ENCODE data around the gene MPP3. TPM values are rescaled to one million over a fixed set of nuclear protein-coding genes. Genes with fewer than 3 reads are reported as not detected.

MPP3 gene
- total RNA-seq, 6 experiments from 2014 or later = 1.3 to 2.5 (median 1.8) TPM

- peaks cover 3 to 36% (median 17%) of the 10 kb centered on the region in 4 donors for H3K36me3 ChIP-seq
- no peak overlapping the region for H3K27ac ChIP-seq
- TF ChIP-seq POLR2A (IDR thresholded peaks at IDR 0.05) = no peak
- TF ChIP-seq, protein P1, sequence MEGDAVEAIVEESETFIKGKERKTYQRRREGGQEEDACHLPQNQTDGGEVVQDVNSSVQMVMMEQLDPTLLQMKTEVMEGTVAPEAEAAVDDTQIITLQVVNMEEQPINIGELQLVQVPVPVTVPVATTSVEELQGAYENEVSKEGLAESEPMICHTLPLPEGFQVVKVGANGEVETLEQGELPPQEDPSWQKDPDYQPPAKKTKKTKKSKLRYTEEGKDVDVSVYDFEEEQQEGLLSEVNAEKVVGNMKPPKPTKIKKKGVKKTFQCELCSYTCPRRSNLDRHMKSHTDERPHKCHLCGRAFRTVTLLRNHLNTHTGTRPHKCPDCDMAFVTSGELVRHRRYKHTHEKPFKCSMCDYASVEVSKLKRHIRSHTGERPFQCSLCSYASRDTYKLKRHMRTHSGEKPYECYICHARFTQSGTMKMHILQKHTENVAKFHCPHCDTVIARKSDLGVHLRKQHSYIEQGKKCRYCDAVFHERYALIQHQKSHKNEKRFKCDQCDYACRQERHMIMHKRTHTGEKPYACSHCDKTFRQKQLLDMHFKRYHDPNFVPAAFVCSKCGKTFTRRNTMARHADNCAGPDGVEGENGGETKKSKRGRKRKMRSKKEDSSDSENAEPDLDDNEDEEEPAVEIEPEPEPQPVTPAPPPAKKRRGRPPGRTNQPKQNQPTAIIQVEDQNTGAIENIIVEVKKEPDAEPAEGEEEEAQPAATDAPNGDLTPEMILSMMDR (IDR thresholded peaks at IDR 0.05) = no peak
- H3K9me3 ChIP-seq = no peaks in the 10 kb centered on the region
- DNase-seq = peak in 1 of 3 donors; percentile 58
- WGBS (ENCODE audit: insufficient coverage, low coverage, low lambda C conversion rate, missing lambda C conversion rate) = 51% methylated on average over 9 of the region's 9 CpGs
- H3K4me1 ChIP-seq = peaks cover 0 to 32% (median 9%) of the 10 kb centered on the region in 4 donors
- H3K4me3 ChIP-seq = no peak overlapping the region
- H3K27me3 ChIP-seq = no peaks in the 10 kb centered on the region
- ATAC-seq = peak in 1 of 4 donors; percentile 7
- intact Hi-C loops (cut with DNase I) = loop anchor here in 1 of 2 donors (10.0 kb wide), 1 partner anchor 76 kb away; the partner anchor contains the start of gene CD300LG
These were observed 64.6 kb downstream of the MPP3 start for GRCh38 chr17:43768382-43768781.

DNA sequence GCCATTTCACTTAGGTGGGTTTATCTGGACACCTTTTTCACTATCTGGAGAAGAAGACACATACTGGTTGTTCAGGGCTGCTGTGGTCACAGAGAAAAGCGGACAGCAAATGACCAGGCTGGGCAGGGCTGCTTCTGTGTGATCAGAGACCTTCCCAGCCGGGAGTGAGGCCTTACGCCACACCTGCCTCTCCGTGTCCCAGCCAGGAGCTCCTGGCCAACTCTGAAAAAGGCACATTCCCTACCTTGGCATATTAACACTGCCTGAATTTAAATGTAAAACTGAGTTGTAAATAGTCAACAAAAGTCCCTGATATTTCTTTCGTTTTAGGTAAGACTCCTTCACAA is 65.3 kb downstream of the MPP3 start:
- WGBS (ENCODE audit: insufficient coverage, low coverage, low lambda C conversion rate, missing lambda C conversion rate) = 10% methylated on average over 2 of the region's 5 CpGs
- intact Hi-C loops (cut with DNase I) = loop anchor here in 1 of 2 donors (10.0 kb wide), 1 partner anchor 77 kb away; the partner anchor contains the start of gene CD300LG
- TF ChIP-seq, protein P1 (IDR thresholded peaks at IDR 0.05) = no peak
- TF ChIP-seq POLR2A (IDR thresholded peaks at IDR 0.05) = no peak
- Histone ChIP-seq H3K4me1 (peaks cover 0 to 25% (median 6%) of the 10 kb centered on the region in 4 donors), H3K27me3 (no peaks in the 10 kb centered on the region), H3K4me3 (no peak overlapping the region), H3K9me3 (no peaks in the 10 kb centered on the region), H3K36me3 (peaks cover 2 to 29% (median 14%) of the 10 kb centered on the region in 4 donors), H3K27ac (no peak overlapping the region)
- ATAC-seq = peak in 1 of 4 donors; percentile 20
- peak in 2 of 3 donors; percentile 57 to 75 for DNase-seq

- DNase-seq (no peak), ATAC-seq (no peak)
- TF ChIP-seq POLR2A (IDR thresholded peaks at IDR 0.05) = no peak
- TF ChIP-seq, protein P1 (IDR thresholded peaks at IDR 0.05) = no peak
- H3K36me3 ChIP-seq = peaks cover 0 to 27% (median 12%) of the 10 kb centered on the region in 4 donors
- H3K9me3 ChIP-seq = no peaks in the 10 kb centered on the region
- 53% methylated on average over 3 of the region's 6 CpGs for WGBS (ENCODE audit: insufficient coverage, low coverage, low lambda C conversion rate, missing lambda C conversion rate)
- H3K27me3 ChIP-seq = no peaks in the 10 kb centered on the region
- H3K4me3 ChIP-seq = no peak overlapping the region
- intact Hi-C loops (cut with DNase I) = loop anchor here in 1 of 2 donors (10.0 kb wide), 1 partner anchor 78 kb away; the partner anchor contains the start of gene CD300LG
- H3K27ac ChIP-seq = no peak overlapping the region
- peaks cover 0 to 20% (median 3%) of the 10 kb centered on the region in 4 donors for H3K4me1 ChIP-seq
These were observed 65.8 kb downstream of the MPP3 start for GRCh38 chr17:43767053-43767712.

DNA sequence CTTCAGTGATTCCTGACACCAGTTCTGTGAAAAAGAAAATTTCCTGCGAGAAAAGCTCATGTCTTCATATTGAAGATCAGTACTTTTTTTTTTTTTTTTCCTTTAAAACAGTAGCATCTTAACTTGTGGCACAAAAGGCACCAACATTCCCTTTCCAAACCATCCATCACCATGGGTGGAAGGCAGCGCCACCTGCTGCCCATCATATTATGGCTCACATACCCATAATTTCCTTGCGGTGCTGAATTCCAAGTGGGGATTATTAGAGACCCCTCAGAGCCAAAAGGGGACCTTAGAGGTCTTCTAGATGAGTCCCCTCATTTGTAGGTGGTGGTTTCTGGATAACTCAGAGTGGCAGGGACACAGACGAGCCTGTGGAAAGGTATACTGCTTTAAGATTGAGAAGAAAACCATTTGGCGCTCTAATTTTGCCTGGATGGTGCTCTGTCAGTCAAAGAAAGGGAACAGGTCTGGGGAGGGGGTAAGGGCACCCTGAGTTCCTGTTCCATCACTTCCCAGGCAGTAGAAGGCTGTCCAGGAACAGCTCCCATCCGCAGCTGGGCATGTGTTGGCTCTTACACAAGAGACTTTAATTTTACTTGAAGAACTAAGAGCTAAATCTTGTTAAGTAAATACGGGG is 66.4 kb downstream of the MPP3 start:
- Histone ChIP-seq H3K9me3 (no peaks in the 10 kb centered on the region), H3K27ac (no peak overlapping the region), H3K4me1 (peaks cover 0 to 16% (median 2%) of the 10 kb centered on the region in 4 donors), H3K36me3 (peaks cover 0 to 27% (median 12%) of the 10 kb centered on the region in 4 donors), H3K27me3 (no peaks in the 10 kb centered on the region), H3K4me3 (no peak overlapping the region)
- intact Hi-C loops (cut with DNase I) = loop anchor here in 1 of 2 donors (10.0 kb wide), 1 partner anchor 78 kb away; the partner anchor contains the start of gene CD300LG
- no peak for DNase-seq
- peak; percentile 25 to 38 (median 32) for ATAC-seq
- no peak for TF ChIP-seq POLR2A (IDR thresholded peaks at IDR 0.05)
- TF ChIP-seq, protein P1 (IDR thresholded peaks at IDR 0.05) = peak; percentile 51 to 89 (median 78)
- 49% methylated on average over 6 of the region's 7 CpGs for WGBS (ENCODE audit: insufficient coverage, low coverage, low lambda C conversion rate, missing lambda C conversion rate)

All from right lobe of liver (tissue), 6 donors.